K562 (cell line): ENCODE results near the gene IGF2R. TPM values are rescaled to one million over a fixed set of nuclear protein-coding genes. Genes with fewer than 3 reads are reported as not detected.

Source experiments
- CEBPZ ChIP-seq: fragments of 150-350 bp; IDR thresholded peaks from 2 replicates; pipeline ENCODE4 v1.6.1; 2014; ENCODE audit warnings: low read depth, mild to moderate bottlenecking, low read length, borderline replicate concordance
- CGGBP1 ChIP-seq: fragments of 250-450 bp; sonication (Bioruptor Pico); IDR thresholded peaks from 2 replicates; pipeline ENCODE4 v1.9.0; 2021; ENCODE audit warnings: mild to moderate bottlenecking
- DDX20 ChIP-seq: fragments of 450-650 bp; IDR thresholded peaks from 2 replicates; pipeline ENCODE4 v1.6.1; 2016; ENCODE audit warnings: missing genetic modification characterization, low read depth, mild to moderate bottlenecking, missing compliant biosample characterization, moderate library complexity
- DEAF1 ChIP-seq: fragments of 450-650 bp; formaldehyde crosslinking; IDR thresholded peaks from 2 replicates; pipeline ENCODE4 v1.4.0; 2020; ENCODE audit warnings: mild to moderate bottlenecking, moderate library complexity
- DIDO1 ChIP-seq: fragments of 450-650 bp; IDR thresholded peaks from 2 replicates; pipeline ENCODE4 v1.6.1; 2016; ENCODE audit warnings: low read depth, missing biosample characterization, missing genetic modification characterization
- HDAC3 ChIP-seq: fragments of 450-650 bp; IDR thresholded peaks from 2 replicates; pipeline ENCODE4 v1.6.1; 2018; ENCODE audit warnings: borderline replicate concordance, mild to moderate bottlenecking, moderate library complexity; ENCODE audit not compliant: partially characterized antibody
- HNRNPK ChIP-seq: fragments of 200-400 bp; formaldehyde crosslinking; IDR thresholded peaks from one replicate; pipeline ENCODE4 v1.6.1; 2018; ENCODE audit warnings: mild to moderate bottlenecking, low read depth, low read length; ENCODE audit not compliant: poor library complexity, severe bottlenecking
- LARP7 ChIP-seq: fragments of 450-650 bp; IDR thresholded peaks from 2 replicates; pipeline ENCODE4 v1.6.1; 2016
- MXD1 ChIP-seq: fragments of 250-450 bp; sonication (Bioruptor Pico); IDR thresholded peaks from 2 replicates; pipeline ENCODE4 v1.8.0; 2021; ENCODE audit warnings: borderline replicate concordance, mild to moderate bottlenecking, moderate library complexity; ENCODE audit not compliant: poor library complexity, severe bottlenecking
- MYC ChIP-seq, 2 experiments: fragments of 250-450 bp in 1 of 2; sonication (Bioruptor Pico) in 1 of 2; IDR thresholded peaks; 2 replicates each; pipeline versions ENCODE4 v1.5.1 to v1.6.1; 2012 to 2021; ENCODE audit warnings: low read depth in 2 of 2, borderline replicate concordance in 1 of 2, improper control_type of control experiment in 1 of 2, low read length in 1 of 2, mild to moderate bottlenecking in 1 of 2, moderate library complexity in 1 of 2
- NFIC ChIP-seq: fragments of 450-650 bp; IDR thresholded peaks from 2 replicates; pipeline ENCODE4 v1.6.1; 2017; ENCODE audit warnings: mild to moderate bottlenecking, inconsistent platforms
- NFXL1 ChIP-seq: fragments of 450-650 bp; formaldehyde crosslinking; IDR thresholded peaks from 2 replicates; pipeline ENCODE4 v1.4.0; 2021; ENCODE audit warnings: mild to moderate bottlenecking
- NR2F6 ChIP-seq: fragments of 450-650 bp; formaldehyde crosslinking; IDR thresholded peaks from 2 replicates; pipeline ENCODE4 v1.4.0; 2020; ENCODE audit warnings: mild to moderate bottlenecking
- NRF1 ChIP-seq, 2 experiments: fragments of 450-650 bp; IDR thresholded peaks in 1 of 2; conservative IDR thresholded peaks in 1 of 2; 2 replicates each; pipeline ENCODE4 v1.6.1; 2014; ENCODE audit warnings: mild to moderate bottlenecking in 2 of 2
- PCBP2 ChIP-seq: fragments of 200-400 bp; formaldehyde crosslinking; IDR thresholded peaks from 2 replicates; pipeline ENCODE4 v1.6.1; 2018; ENCODE audit warnings: low read length, low read depth, mild to moderate bottlenecking, moderate library complexity; ENCODE audit not compliant: poor library complexity, severe bottlenecking
- ZC3H8 ChIP-seq: fragments of 450-650 bp; IDR thresholded peaks from 2 replicates; pipeline ENCODE4 v1.6.1; 2017
- ZNF146 ChIP-seq: IDR thresholded peaks from one replicate; pipeline ENCODE4 v1.6.1; 2018; ENCODE audit warnings: missing compliant biosample characterization; ENCODE audit not compliant: unreplicated experiment
- ZNF41 ChIP-seq: fragments of 250-450 bp; sonication (Bioruptor Pico); conservative IDR thresholded peaks from 2 replicates; pipeline ENCODE4 v1.4.0; 2020; ENCODE audit warnings: mild to moderate bottlenecking
- polyA plus RNA-seq, 8 experiments: library from polyadenylated mRNA; depleted of rRNA in 4 of 8; stranded (reverse) in 5 of 8; unstranded in 3 of 8; fragments of >200 nt; fragmentation: Nextera tagmentation in 2 of 8; fragmentation: Illumina TruSeq in 1 of 8; extraction: Ambion mirVana in 2 of 8; extraction: Trizol in 1 of 8; gene quantifications; 2 replicates each; pipeline versions ENCODE4 v1.2.1 to v1.2.3, GENCODE V29; 2011 to 2014; ENCODE audit warnings: inconsistent platforms in 1 of 8, missing spikeins in 1 of 8
- total RNA-seq, 7 experiments: library from RNA; depleted of rRNA in 6 of 7; stranded (reverse); fragments of >200 nt in 6 of 7; fragmentation: Illumina TruSeq in 2 of 7; extraction: Trizol in 2 of 7; gene quantifications; 2 replicates each; pipeline versions ENCODE4 v1.2.1 to v1.2.3, GENCODE V29; 2011 to 2021; ENCODE audit warnings: low replicate concordance in 1 of 7
- TF ChIP-seq, protein P1 (sequence below), 3 experiments: fragments of 200-800 bp in 1 of 3; sonication (Bioruptor generic) in 1 of 3; sonication (generic) in 1 of 3; formaldehyde crosslinking in 1 of 3; IDR thresholded peaks; 2 replicates each; pipeline versions ENCODE4 v1.6.1 to v1.8.0; 2016 to 2022; ENCODE audit warnings: mild to moderate bottlenecking in 2 of 3, missing compliant biosample characterization in 2 of 3, missing genetic modification characterization in 2 of 3, missing genetic modification reagents in 1 of 3

Gene IGF2R
- total and polyA plus RNA-seq, 9 of the 15 experiments (the other 6 are each of a cell fraction or from before 2014, with no cell fraction given) = 3.5 to 92.3 (median 34.5) TPM

DNA sequence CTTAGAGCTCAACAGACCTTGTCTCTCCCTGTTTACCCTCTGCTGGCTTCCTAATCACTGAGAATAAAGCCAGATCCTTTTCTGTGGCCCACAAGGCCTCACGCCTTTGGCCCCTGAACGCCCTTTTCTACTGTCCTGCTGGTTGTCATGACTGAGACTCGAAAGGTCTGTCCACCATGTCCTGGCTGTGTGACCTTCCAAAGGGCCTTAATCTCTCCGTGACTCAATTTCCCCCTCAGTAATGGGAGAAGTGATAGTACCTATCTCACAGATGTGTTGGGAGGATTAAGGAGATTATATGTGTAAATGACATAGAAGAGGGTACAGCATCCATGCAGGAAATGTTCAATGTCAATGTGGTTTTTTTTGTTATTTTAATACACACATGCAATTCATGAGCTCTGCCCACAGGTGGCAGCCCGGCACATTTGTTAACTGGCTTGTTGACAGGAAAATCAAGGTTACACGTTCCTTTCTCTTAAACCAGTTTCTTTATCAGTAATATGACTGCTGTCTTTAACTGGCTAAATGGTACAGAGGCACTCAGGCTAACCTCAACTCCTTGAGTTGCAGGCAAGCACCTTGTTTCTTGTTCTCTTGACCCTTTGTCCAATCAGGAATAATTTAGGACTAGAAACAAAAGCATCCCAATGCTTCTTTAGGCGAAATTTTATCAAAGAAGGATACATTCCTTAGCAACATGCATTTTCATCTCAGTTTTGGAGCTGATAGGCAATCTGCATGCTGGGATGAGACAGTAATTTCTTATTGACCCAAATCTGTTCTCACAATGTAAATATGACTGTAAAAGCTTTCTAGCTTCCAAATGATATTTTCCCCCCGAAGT, 169.3 kb downstream of the IGF2R start (continued):
- peak; percentile 38; the same call in 1 of the 2 replicates for TF ChIP-seq DDX20
- TF ChIP-seq ZNF146 = no peak
- TF ChIP-seq NRF1 (conservative IDR thresholded peaks at IDR 0.05 in 1 of 2, IDR thresholded peaks at IDR 0.05 in 1 of 2) = no peak
- no peak for TF ChIP-seq PCBP2
- TF ChIP-seq NFIC = 0 out of 2 replicates have a peak, but pooled peaks have one; percentile 20
- no peak for TF ChIP-seq CGGBP1 (CRISPR knock-in tag)
- TF ChIP-seq HDAC3 = no peak
- TF ChIP-seq MXD1 (CRISPR knock-in tag) = no peak
- TF ChIP-seq DIDO1 (tag) = no peak
- no peak for TF ChIP-seq ZNF41 (CRISPR knock-in tag)
- TF ChIP-seq NR2F6 (CRISPR knock-in tag) = no peak
- no peak for TF ChIP-seq LARP7
- TF ChIP-seq ZC3H8 = no peak
- TF ChIP-seq MYC (IDR thresholded peaks at IDR 0.05; ENCODE audit: low read depth, low read length) = 0 out of 2 replicates have a peak, but pooled peaks have one; percentile 24
- TF ChIP-seq MYC (CRISPR knock-in tag; IDR thresholded peaks at IDR 0.05; ENCODE audit: borderline replicate concordance, low read depth) = no peak
- no peak for TF ChIP-seq CEBPZ
- peak; percentile 60; the same call in 1 of the 2 replicates for TF ChIP-seq DEAF1 (CRISPR knock-in tag)
- TF ChIP-seq, protein P1, sequence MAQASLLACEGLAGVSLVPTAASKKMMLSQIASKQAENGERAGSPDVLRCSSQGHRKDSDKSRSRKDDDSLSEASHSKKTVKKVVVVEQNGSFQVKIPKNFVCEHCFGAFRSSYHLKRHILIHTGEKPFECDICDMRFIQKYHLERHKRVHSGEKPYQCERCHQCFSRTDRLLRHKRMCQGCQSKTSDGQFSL (CRISPR knock-in tag; IDR thresholded peaks at IDR 0.05) = no peak
- TF ChIP-seq, protein P1 (tag; IDR thresholded peaks at IDR 0.05) = no peak
- no peak for TF ChIP-seq HNRNPK
- TF ChIP-seq NFXL1 (CRISPR knock-in tag) = no peak
